Ammon's horn (tissue), 1 donor: ENCODE measurements around the gene NAXD.
A peak's percentile ranks its signal among the peaks of the same experiment; 100 is the strongest.
"Not testable (repeated sequence)": the region's sequence is repeated elsewhere in the genome, so short reads cannot be mapped to it uniquely, and the experiment has no call there.

ENCODE experiments used
- DNase-seq: peaks from one replicate; pipeline ENCODE4 v3.0.0-alpha.2; 2016; ENCODE audit warnings: low spot score

The NAXD gene

DNA sequence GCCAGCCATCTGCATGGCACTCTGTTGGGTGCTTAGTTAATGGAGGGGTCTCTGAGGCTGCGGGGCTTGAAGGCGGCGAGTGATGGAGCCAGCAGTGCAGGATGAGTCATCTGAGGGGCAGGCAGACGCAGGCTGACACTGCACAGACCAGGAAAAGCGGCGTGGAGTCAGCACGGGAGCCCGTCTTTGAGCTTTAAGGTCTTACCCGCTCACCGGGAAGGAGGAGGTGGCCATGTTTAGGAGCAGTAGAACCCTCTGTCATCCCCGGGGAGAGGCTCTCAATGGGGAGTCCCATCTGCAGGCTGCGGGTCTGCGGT lies 13.1 kb downstream of the NAXD start:
- no peak for DNase-seq

- DNase-seq = peak; percentile 68
Observed at GRCh38 chr13:110628952-110629701, 13.8 kb downstream of the NAXD start.

DNA sequence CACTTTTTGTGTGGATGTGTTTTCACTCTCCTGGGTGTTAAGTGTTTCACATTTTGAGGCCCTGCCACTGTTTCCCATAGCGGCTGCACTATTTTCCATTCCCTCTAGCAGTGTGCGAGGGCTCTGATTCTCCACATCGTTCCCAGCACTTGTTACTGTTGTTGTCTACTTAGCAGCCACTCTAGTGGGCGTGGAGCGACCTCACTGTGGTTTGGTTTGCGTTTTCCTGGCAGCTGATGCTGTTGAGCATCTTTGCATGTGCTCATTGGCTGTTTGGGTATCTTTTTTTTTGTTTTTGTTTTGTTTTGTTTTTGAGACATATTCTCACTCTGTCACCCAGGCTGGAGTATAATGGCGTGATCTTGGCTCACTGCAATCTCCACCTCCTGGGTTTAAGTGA lies 14.4 kb downstream of the NAXD start:
- DNase-seq = no peak

- DNase-seq = no peak
Observed at GRCh38 chr13:110630566-110631119, 15.3 kb downstream of the NAXD start.

GRCh38 chr13:110632255-110632654 lies 16.9 kb downstream of the NAXD start:
- not testable (repeated sequence) for DNase-seq

- DNase-seq = no peak
Observed at GRCh38 chr13:110633776-110634175, 18.4 kb downstream of the NAXD start.

DNA sequence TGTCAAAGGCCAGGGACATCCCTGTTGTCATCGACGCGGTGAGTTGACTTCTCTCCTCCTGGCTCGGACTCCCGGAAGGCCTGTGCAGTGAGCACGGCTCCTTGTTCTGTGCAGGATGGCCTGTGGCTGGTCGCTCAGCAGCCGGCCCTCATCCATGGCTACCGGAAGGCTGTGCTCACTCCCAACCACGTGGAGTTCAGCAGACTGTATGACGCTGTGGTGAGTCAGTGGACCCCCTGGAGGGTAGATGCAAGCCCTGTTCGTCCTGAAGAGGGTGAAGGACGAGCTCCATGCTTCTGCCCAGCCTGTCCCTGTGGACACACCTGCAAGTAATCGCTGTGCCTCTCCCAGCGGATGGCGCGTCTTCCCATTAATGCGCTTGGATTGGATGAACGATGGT lies 19.2 kb downstream of the NAXD start:
- DNase-seq = no peak

DNA sequence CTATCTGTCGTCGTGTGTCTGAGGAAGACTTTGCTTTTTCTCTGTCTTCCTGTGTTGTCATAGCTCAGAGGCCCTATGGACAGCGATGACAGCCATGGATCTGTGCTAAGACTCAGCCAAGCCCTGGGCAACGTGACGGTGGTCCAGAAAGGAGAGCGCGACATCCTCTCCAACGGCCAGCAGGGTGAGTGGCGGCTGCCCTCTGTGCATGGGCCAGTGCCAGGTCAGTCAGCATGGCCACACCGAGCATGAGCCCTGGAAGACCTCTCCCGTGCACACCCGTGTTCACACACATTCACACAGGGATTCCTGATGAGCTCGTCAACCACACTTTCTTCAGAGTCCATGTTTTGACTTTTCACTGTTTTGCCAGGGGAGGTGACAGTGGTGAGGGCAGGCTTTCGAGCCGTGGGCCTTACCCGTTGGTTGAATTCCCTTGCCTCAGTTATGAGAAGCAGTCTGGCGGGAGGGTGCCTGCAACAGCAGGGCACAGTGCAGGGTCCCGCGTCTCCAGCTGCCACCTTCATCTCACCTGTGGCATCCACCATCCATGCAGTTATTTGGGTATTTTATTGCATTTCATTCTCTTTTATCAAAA lies 20.2 kb downstream of the NAXD start:
- DNase-seq = no peak

DNA sequence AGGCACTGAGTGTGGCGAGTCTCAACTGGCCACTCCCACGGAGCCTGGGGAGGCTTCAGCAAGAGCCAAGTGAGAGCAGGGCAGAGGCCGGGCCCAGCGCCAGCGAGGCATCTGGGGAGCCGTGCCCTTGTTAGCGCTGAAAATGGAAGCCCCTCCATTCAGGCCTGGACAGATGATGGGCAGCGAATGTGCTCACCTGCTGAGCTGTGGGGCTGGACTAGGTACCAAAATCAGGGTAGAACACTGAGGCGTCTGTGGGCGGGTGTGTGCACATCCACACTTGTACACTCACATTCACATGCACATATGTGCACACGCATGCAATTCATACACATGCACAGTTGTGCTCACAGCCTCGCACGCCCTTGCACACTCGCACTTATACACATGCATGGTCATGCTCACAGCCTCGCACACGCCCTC lies 20.7 kb downstream of the NAXD start:
- DNase-seq = no peak

GRCh38 chr13:110636701-110637201 lies 21.4 kb downstream of the NAXD start:
- DNase-seq = no peak

GRCh38 chr13:110637275-110637674 lies 21.9 kb downstream of the NAXD start:
- no peak for DNase-seq

- DNase-seq = no peak
Observed at GRCh38 chr13:110637747-110638146, 22.4 kb downstream of the NAXD start.

DNA sequence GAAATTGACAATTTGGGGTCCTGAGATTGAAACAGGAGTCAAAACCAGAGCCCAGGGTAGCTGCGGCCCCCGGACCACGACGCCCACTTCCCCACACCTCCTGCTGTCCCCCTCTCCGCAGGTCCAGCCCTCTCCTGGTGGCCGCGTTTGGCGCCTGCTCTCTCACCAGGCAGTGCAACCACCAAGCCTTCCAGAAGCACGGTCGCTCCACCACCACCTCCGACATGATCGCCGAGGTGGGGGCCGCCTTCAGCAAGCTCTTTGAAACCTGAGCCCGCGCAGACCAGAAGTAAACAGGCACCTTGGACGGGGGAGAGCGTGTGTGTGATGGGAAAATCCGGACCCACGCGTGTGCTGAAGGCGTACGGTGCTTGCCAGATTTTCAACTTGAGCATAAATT lies 22.9 kb downstream of the NAXD start:
- no peak for DNase-seq

DNA sequence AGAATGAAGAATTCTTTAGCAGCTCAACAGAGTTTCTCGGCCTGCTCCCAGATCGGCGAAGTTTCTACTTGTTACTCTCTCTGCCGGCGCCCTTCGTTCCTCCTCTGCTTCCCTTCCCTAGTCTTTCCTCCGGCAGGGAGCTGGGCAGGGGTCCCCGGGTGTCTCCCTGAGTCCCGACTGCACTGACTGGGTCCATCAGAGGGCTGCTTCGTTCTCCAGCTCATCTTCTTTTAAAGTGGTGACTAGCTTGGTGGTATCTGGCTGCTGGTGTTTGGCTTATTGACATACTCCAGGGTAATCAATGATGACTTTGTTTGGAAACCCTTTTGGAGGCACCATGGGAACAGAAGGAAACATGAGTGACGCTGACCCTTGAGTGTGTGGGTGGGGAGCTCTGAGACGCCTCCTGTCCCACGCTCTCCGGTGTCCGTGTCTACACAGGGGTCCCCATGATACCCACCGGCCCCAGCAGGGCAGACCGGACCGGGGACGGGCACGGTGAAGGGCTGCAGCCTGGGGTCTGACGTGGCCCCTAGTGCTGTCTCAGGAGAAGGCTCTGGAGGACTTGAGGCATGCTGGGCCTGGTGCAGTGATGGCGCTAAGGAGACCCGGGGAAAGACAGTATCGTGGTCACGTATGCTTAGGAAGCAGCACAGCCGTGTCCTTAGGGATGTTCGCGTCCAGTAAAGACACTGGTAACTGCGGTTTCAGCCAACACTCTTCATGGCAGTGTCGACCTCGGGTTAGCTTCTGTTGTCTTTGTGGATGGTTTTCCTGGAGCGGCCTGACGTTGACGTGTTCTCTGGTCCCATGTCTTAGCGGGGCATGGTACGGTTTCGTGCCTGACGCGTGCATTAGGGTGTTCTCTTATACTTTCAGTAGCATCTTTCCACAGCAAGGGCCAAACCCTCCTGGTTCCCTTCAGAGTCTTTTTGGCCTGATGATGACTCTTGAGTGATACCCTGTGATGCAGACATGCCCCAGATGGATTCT lies 23.8 kb downstream of the NAXD start:
- DNase-seq = no peak

GRCh38 chr13:110639935-110640334 lies 24.6 kb downstream of the NAXD start:
- no peak for DNase-seq

DNA sequence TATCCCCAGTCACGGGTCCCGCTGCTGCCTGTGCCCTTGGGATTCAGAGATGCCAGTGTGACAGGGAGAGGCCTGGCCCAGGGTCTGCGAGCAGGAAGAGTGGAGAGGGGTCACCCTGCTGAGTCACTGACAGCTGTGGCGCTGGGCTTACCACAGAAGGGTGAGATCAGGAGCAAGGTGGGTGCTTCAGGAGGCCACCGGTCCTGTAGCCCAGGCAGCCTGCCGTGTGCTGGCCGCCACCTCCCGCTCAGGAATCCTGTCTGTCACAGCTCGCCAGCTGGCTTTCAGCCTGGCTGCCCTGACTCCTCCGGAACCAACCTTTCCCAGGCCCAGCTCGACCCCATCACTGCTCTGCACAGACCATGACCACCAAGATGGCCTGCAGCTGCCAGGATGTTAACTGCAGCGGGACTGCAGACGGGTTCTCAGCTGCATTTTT lies 25.3 kb downstream of the NAXD start:
- no peak for DNase-seq

GRCh38 chr13:110641055-110642015 lies 26.0 kb downstream of the NAXD start:
- DNase-seq = no peak

GRCh38 chr13:110642291-110642981 lies 27.1 kb downstream of the NAXD start:
- no peak for DNase-seq

GRCh38 chr13:110643324-110643723 lies 28.0 kb downstream of the NAXD start:
- DNase-seq = no peak

GRCh38 chr13:110643768-110644421 lies 28.6 kb downstream of the NAXD start:
- DNase-seq = no peak
